ENCODE data around the gene SHC2. TPM values are rescaled to one million over a fixed set of nuclear protein-coding genes. Genes with fewer than 3 reads are reported as not detected.

The SHC2 gene
- total and polyA plus RNA-seq, 2 of the 8 experiments (the other 6 are each of a cell fraction or from before 2014, with no cell fraction given): 4.4 to 7.3 TPM

GRCh38 chr19:488505-489417, 27.9 kb upstream of the SHC2 start (continued):
- no peak for TF ChIP-seq RAD21 (IDR thresholded peaks at IDR 0.05 in 1 of 2, conservative IDR thresholded peaks at IDR 0.05 in 1 of 2; ENCODE audit: low read depth in 2 of 2, low read length in 2 of 2)
- TF ChIP-seq, protein P1, sequence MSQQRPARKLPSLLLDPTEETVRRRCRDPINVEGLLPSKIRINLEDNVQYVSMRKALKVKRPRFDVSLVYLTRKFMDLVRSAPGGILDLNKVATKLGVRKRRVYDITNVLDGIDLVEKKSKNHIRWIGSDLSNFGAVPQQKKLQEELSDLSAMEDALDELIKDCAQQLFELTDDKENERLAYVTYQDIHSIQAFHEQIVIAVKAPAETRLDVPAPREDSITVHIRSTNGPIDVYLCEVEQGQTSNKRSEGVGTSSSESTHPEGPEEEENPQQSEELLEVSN (IDR thresholded peaks at IDR 0.05): no peak
- no peak for TF ChIP-seq SIRT6 (IDR thresholded peaks at IDR 0.05; ENCODE audit: low read length)
- no peak for TF ChIP-seq ZNF274 (IDR thresholded peaks at IDR 0.05; ENCODE audit: borderline replicate concordance, extremely low read depth, low read length)
- no peak for TF ChIP-seq BRCA1 (IDR thresholded peaks at IDR 0.05; ENCODE audit: low read depth, low read length)
- TF ChIP-seq EZH2 (IDR thresholded peaks at IDR 0.05; ENCODE audit: low read depth, low read length, severe bottlenecking): no peak
- peak; percentile 51 for TF ChIP-seq TAF7 (optimal IDR thresholded peaks at IDR 0.05; ENCODE audit: borderline replicate concordance, low read depth, low read length)
- TF ChIP-seq SUZ12 (IDR thresholded peaks at IDR 0.05; ENCODE audit: low read length): no peak
- no peak for TF ChIP-seq POU5F1 (IDR thresholded peaks at IDR 0.05; ENCODE audit: low read depth, low read length)
- peak; percentile 95 for TF ChIP-seq KDM4A (IDR thresholded peaks at IDR 0.05; ENCODE audit: low read depth, low read length, severe bottlenecking)
- TF ChIP-seq CBX8 (IDR thresholded peaks at IDR 0.05; ENCODE audit: borderline replicate concordance, low read depth, low read length): no peak
- TF ChIP-seq RXRA (IDR thresholded peaks at IDR 0.05; ENCODE audit: insufficient read depth, low read depth, low read length): no peak
- TF ChIP-seq RFX5 (IDR thresholded peaks at IDR 0.05; ENCODE audit: borderline replicate concordance, low read depth, low read length): no peak
- no peak for TF ChIP-seq SAP30 (IDR thresholded peaks at IDR 0.05; ENCODE audit: insufficient read depth, insufficient replicate concordance, low read length)
- TF ChIP-seq JUN (IDR thresholded peaks at IDR 0.05; ENCODE audit: low read depth, low read length): no peak
- peak; percentile 70; the same call in 1 of the 2 replicates for TF ChIP-seq SP2 (IDR thresholded peaks at IDR 0.05; ENCODE audit: low read length)

Measured in H1 (cell line).